K562 (cell line): ENCODE measurements around the gene TANGO6. TPM values are rescaled to one million over a fixed set of nuclear protein-coding genes. Genes with fewer than 3 reads are reported as not detected.

Experiments used
- ATAC-seq: fragments of 200-7000 bp; cut with Tn5 transposase; 3 replicates; pipeline ENCODE4 v1.9.1; 2020; ENCODE audit warnings: moderate library complexity
- BruUV-seq: library from RNA; stranded (reverse); fragments of 400-500 nt; replicated peaks from 2 replicates; lab custom pipeline; 2021; lab: Mats Ljungman, UMichigan
- CTCF ChIA-PET: fragments of 300-600 bp; formaldehyde crosslinking; extraction: SDS; loops from one replicate; lab custom pipeline; 2021; ENCODE audit warnings: low intra/inter-chr PET ratio; lab: Yijun Ruan, JAX
- POLR2A ChIA-PET: fragments of 300-600, 350-650 bp; sonication (Branson Sonifier 250); formaldehyde crosslinking; extraction: SDS; loops from one replicate; lab custom pipeline; 2021; ENCODE audit warnings: antibody characterized with exemption, inconsistent platforms; lab: Yijun Ruan, JAX
- DNase-seq, 4 experiments: peaks; one replicate each; pipeline versions ENCODE4 v3.0.0 to v3.0.0-alpha.2; 2011 to 2018; ENCODE audit warnings: low spot score in 3 of 4, mixed read lengths in 3 of 4; ENCODE audit errors: extremely low read depth in 1 of 4
- FAIRE-seq: peaks from 2 replicates; lab custom pipeline; 2011; peaks lifted over from hg19 to GRCh38; lab: Jason Lieb, UNC
- H2AFZ ChIP-seq: 2 replicates; pipeline ENCODE4 v1.6.0; 2011; ENCODE audit warnings: low read depth, low read length, control low read depth, inconsistent platforms
- H3K27ac ChIP-seq: fragments of 200-600 bp; 3 replicates; pipeline ENCODE4 v1.8.0; 2011; ENCODE audit warnings: low read depth, mild to moderate bottlenecking, control low read depth, inconsistent platforms, low read length, moderate library complexity, mixed read lengths; ENCODE audit errors: extremely low read depth
- H3K27me3 ChIP-seq, 2 experiments: fragments of 300-600 bp in 1 of 2; 2 replicates in 1 of 2; 3 replicates in 1 of 2; pipeline versions ENCODE4 v1.6.0 to v1.8.0; 2011; ENCODE audit warnings: inconsistent platforms in 2 of 2, low read length in 2 of 2, mild to moderate bottlenecking in 1 of 2, mixed read lengths in 1 of 2, moderate library complexity in 1 of 2; ENCODE audit not compliant: control insufficient read depth in 2 of 2, insufficient read depth in 2 of 2
- H3K36me3 ChIP-seq: fragments of 300-600 bp; 3 replicates; pipeline ENCODE4 v1.8.0; 2011; ENCODE audit warnings: mild to moderate bottlenecking, low read length, inconsistent platforms; ENCODE audit not compliant: control insufficient read depth, insufficient read depth
- H3K4me1 ChIP-seq, 2 experiments: fragments of 200-600 bp in 1 of 2; replicated peaks in 1 of 2; 2 replicates in 1 of 2; 3 replicates in 1 of 2; pipeline versions ENCODE4 v1.5.1 to v1.8.0; 2011; ENCODE audit warnings: inconsistent platforms in 2 of 2, low read length in 2 of 2, mild to moderate bottlenecking in 1 of 2, mixed read lengths in 1 of 2, moderate library complexity in 1 of 2; ENCODE audit not compliant: control insufficient read depth in 2 of 2, insufficient read depth in 2 of 2
- H3K4me2 ChIP-seq: 2 replicates; pipeline ENCODE4 v1.6.1; 2011; ENCODE audit warnings: low read length, control low read depth, inconsistent platforms, mixed read lengths; ENCODE audit not compliant: insufficient read depth
- H3K4me3 ChIP-seq: fragments of 200-600 bp; sonication (generic), shearing (Covaris generic); 2 replicates; pipeline ENCODE4 v1.5.1; 2016; ENCODE audit warnings: control low read depth, inconsistent platforms
- H3K79me2 ChIP-seq: fragments of 200-600 bp; 3 replicates; pipeline ENCODE4 v1.8.0; 2011; ENCODE audit warnings: low read length, inconsistent platforms; ENCODE audit not compliant: control insufficient read depth, insufficient read depth
- H3K9ac ChIP-seq, 2 experiments: 2 replicates each; pipeline versions ENCODE4 v1.6.0 to v1.6.1; 2011; ENCODE audit warnings: low read depth in 2 of 2, low read length in 2 of 2, control low read depth in 1 of 2, inconsistent platforms in 1 of 2, mild to moderate bottlenecking in 1 of 2, mixed read lengths in 1 of 2; ENCODE audit not compliant: insufficient read depth in 1 of 2
- H3K9me1 ChIP-seq: one replicate; pipeline ENCODE4 v1.6.0; 2011; ENCODE audit warnings: inconsistent platforms, mild to moderate bottlenecking, low read length, moderate library complexity; ENCODE audit not compliant: control insufficient read depth, insufficient read depth
- H3K9me3 ChIP-seq: replicated peaks from 2 replicates; pipeline ENCODE4 v1.5.1; 2011; ENCODE audit warnings: low read depth, low read length, inconsistent platforms; ENCODE audit not compliant: control insufficient read depth, insufficient read depth
- H4K20me1 ChIP-seq: replicated peaks from 2 replicates; pipeline ENCODE4 v1.6.1; 2011; ENCODE audit warnings: low read length, inconsistent platforms, mixed read lengths; ENCODE audit not compliant: control insufficient read depth, insufficient read depth
- ARID2 ChIP-seq: fragments of 450-650 bp; IDR thresholded peaks from 2 replicates; pipeline ENCODE4 v1.6.1; 2017; ENCODE audit warnings: antibody characterized with exemption, mild to moderate bottlenecking
- EP400 ChIP-seq: fragments of 450-650 bp; IDR thresholded peaks from 2 replicates; pipeline ENCODE4 v1.6.1; 2017; ENCODE audit warnings: antibody characterized with exemption, mild to moderate bottlenecking, moderate library complexity
- FOXJ2 ChIP-seq: fragments of 200-800 bp; sonication (Bioruptor generic); IDR thresholded peaks from 2 replicates; pipeline ENCODE4 v1.6.1; 2016; ENCODE audit warnings: missing genetic modification characterization, missing compliant biosample characterization
- RBM25 ChIP-seq: fragments of 200-400 bp; formaldehyde crosslinking; IDR thresholded peaks from 2 replicates; pipeline ENCODE4 v1.6.1; 2018; ENCODE audit warnings: low read length, low read depth, moderate library complexity; ENCODE audit not compliant: severe bottlenecking
- ZFP36 ChIP-seq: fragments of 150-350 bp; IDR thresholded peaks from 2 replicates; pipeline ENCODE4 v1.6.1; 2018; ENCODE audit warnings: low read length, low read depth; ENCODE audit not compliant: partially characterized antibody
- WGBS: fragments of 100-300 bp; shearing (Covaris generic); methylation state at CpG from one replicate; pipeline ENCODE4 v1.1.6; 2016; ENCODE audit warnings: low coverage, mixed read lengths; ENCODE audit not compliant: insufficient coverage; ENCODE audit errors: missing lambda C conversion rate; 5-methylcytosine and 5-hydroxymethylcytosine counted together
- in situ Hi-C: fragments of 300-500 bp; cut with MboI; formaldehyde crosslinking; loops from 4 replicates; pipeline ENCODE4 v1.15.0; 2018; ENCODE audit warnings: inconsistent platforms, mixed read lengths
- intact Hi-C: fragments of 100-400 bp; cut with micrococcal nuclease; formaldehyde crosslinking; loops from 2 replicates; pipeline ENCODE4 v1.14.2; 2022
- polyA plus RNA-seq, 8 experiments: library from polyadenylated mRNA; depleted of rRNA in 4 of 8; stranded (reverse) in 5 of 8; unstranded in 3 of 8; fragments of >200 nt; fragmentation: Nextera tagmentation in 2 of 8; fragmentation: Illumina TruSeq in 1 of 8; extraction: Ambion mirVana in 2 of 8; extraction: Trizol in 1 of 8; gene quantifications; 2 replicates each; pipeline versions ENCODE4 v1.2.1 to v1.2.3, GENCODE V29; 2011 to 2014; ENCODE audit warnings: inconsistent platforms in 1 of 8, missing spikeins in 1 of 8
- total RNA-seq, 7 experiments: library from RNA; depleted of rRNA in 6 of 7; stranded (reverse); fragments of >200 nt in 6 of 7; fragmentation: Illumina TruSeq in 2 of 7; extraction: Trizol in 2 of 7; gene quantifications; 2 replicates each; pipeline versions ENCODE4 v1.2.1 to v1.2.3, GENCODE V29; 2011 to 2021; ENCODE audit warnings: low replicate concordance in 1 of 7
- TF ChIP-seq, protein P1 (sequence below): fragments of 450-650 bp; IDR thresholded peaks from 2 replicates; pipeline ENCODE4 v1.6.1; 2016

TANGO6 gene
- total and polyA plus RNA-seq, 9 of the 15 experiments (the other 6 are each of a cell fraction or from before 2014, with no cell fraction given): 1.6 to 15.2 (median 9.6) TPM

DNA sequence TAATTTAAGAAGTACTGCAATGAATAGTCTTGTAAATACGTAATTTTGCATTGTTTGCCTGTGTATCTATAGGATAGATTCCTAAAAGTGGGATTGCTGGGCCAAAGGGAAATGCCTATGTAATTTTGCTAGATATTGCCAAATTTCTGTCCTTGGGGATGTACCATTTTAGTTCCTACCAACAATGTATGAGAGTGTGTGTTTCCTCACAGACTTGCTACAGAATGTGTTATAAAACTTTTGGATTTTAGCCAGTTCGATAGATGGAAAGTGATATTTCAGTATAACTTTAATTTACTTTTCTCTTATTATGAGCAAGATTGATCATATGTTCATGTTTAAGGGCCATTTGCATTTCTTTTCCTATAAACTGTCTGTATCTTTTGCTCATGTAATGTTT lies 8.3 kb downstream of the TANGO6 start:
- no peak overlapping the region for H3K4me2 ChIP-seq
- H4K20me1 ChIP-seq: no peaks in the 10 kb centered on the region
- ATAC-seq: no peak
- in situ Hi-C loops: no loop called here
- no peak for FAIRE-seq
- no TSS peak for BruUV-seq
- no peak overlapping the region for H3K9ac ChIP-seq
- POLR2A ChIA-PET: no interaction called here
- H3K9me3 ChIP-seq: no peaks in the 10 kb centered on the region
- H2AFZ ChIP-seq: no peak overlapping the region
- no peak for DNase-seq
- H3K27me3 ChIP-seq: no peaks in the 10 kb centered on the region
- H3K27ac ChIP-seq: no peak overlapping the region
- no peaks in the 10 kb centered on the region for H3K79me2 ChIP-seq
- CTCF ChIA-PET: no interaction called here
- H3K4me3 ChIP-seq: no peak overlapping the region
- H3K4me1 ChIP-seq: no peaks in the 10 kb centered on the region; a peak in 1 of 5 replicates
- intact Hi-C loops: no loop called here
- H3K9me1 ChIP-seq: no peaks in the 10 kb centered on the region
- TF ChIP-seq, protein P1, sequence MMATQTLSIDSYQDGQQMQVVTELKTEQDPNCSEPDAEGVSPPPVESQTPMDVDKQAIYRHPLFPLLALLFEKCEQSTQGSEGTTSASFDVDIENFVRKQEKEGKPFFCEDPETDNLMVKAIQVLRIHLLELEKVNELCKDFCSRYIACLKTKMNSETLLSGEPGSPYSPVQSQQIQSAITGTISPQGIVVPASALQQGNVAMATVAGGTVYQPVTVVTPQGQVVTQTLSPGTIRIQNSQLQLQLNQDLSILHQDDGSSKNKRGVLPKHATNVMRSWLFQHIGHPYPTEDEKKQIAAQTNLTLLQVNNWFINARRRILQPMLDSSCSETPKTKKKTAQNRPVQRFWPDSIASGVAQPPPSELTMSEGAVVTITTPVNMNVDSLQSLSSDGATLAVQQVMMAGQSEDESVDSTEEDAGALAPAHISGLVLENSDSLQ: no peak
- TF ChIP-seq FOXJ2: no peak
- TF ChIP-seq ARID2: no peak
- TF ChIP-seq, all 486 proteins: peak for 0
- H3K36me3 ChIP-seq: no peaks in the 10 kb centered on the region
- 61% methylated on average over 2 of the region's 2 CpGs for WGBS

GRCh38 chr16:68857479-68857878 lies 14.1 kb downstream of the TANGO6 start:
- no peak overlapping the region for H3K9ac ChIP-seq
- H2AFZ ChIP-seq: no peak overlapping the region
- FAIRE-seq (no peak), DNase-seq (no peak), ATAC-seq (no peak)
- peaks cover 12% of the 10 kb centered on the region; the same call in 1 of the 3 replicates for H3K36me3 ChIP-seq
- no peaks in the 10 kb centered on the region for H3K79me2 ChIP-seq
- no TSS peak for BruUV-seq
- ChIA-PET CTCF (no interaction called here), POLR2A (no interaction called here)
- no peaks in the 10 kb centered on the region for H3K9me1 ChIP-seq
- no peak overlapping the region for H3K4me2 ChIP-seq
- no peaks in the 10 kb centered on the region for H4K20me1 ChIP-seq
- in situ Hi-C loops (no loop called here), intact Hi-C loops (no loop called here)
- WGBS: 85% methylated on average over 1 of the region's 1 CpG
- TF ChIP-seq EP400: no peak
- TF ChIP-seq RBM25: peak; percentile 66
- TF ChIP-seq ZFP36: peak; percentile 31
- H3K9me3 ChIP-seq: no peaks in the 10 kb centered on the region
- no peaks in the 10 kb centered on the region for H3K27me3 ChIP-seq
- no peak overlapping the region for H3K27ac ChIP-seq
- H3K4me3 ChIP-seq: no peak overlapping the region
- peaks cover 2 to 4% of the 10 kb centered on the region in 2 experiments; a peak in 2 of 5 replicates for H3K4me1 ChIP-seq
